GM13977 (cell line): Measurements from ENCODE around the gene FZD7.

Experiments
- DNase-seq: peaks from one replicate; pipeline ENCODE4 v3.0.0; 2012; ENCODE audit warnings: low spot score
- in situ Hi-C: fragments of 300-500 bp; cut with MboI; formaldehyde crosslinking; loops from one replicate; pipeline ENCODE4 v1.12.0; 2022; ENCODE audit warnings: low sequenced_read_pairs, low pct_unique_long_range_greater_than_20kb, mixed read lengths, inconsistent platforms; ENCODE audit not compliant: unreplicated experiment
- TF ChIP-seq, protein P1 (sequence below): IDR thresholded peaks from 2 replicates; pipeline ENCODE4 v1.5.1; 2012; ENCODE audit warnings: mild to moderate bottlenecking, control low read depth; ENCODE audit not compliant: insufficient read depth; ENCODE audit errors: extremely low read depth, missing control alignments

Gene FZD7

DNA sequence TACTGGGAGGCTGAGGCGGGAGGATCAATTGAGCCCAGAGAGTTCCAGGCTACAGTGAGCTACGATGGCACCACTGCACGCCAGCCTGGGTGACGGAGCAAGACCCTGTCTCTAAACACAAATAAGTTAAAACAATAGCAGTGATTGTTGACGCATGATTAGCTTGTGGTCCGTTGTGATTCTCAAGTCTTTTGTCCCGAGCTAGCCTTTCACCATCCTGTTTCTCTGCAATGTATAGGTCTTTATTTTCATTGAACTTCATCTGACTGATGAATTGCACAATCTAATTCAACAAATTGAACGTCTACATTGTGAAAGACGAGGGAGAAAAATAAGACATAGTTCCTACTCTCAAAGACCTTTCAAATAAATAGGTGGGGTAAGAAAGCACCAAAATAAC lies 8.8 kb upstream of the FZD7 start:
- in situ Hi-C loops, result no loop called here
- TF ChIP-seq, protein P1, sequence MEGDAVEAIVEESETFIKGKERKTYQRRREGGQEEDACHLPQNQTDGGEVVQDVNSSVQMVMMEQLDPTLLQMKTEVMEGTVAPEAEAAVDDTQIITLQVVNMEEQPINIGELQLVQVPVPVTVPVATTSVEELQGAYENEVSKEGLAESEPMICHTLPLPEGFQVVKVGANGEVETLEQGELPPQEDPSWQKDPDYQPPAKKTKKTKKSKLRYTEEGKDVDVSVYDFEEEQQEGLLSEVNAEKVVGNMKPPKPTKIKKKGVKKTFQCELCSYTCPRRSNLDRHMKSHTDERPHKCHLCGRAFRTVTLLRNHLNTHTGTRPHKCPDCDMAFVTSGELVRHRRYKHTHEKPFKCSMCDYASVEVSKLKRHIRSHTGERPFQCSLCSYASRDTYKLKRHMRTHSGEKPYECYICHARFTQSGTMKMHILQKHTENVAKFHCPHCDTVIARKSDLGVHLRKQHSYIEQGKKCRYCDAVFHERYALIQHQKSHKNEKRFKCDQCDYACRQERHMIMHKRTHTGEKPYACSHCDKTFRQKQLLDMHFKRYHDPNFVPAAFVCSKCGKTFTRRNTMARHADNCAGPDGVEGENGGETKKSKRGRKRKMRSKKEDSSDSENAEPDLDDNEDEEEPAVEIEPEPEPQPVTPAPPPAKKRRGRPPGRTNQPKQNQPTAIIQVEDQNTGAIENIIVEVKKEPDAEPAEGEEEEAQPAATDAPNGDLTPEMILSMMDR, result no peak
- no peak for DNase-seq

DNA sequence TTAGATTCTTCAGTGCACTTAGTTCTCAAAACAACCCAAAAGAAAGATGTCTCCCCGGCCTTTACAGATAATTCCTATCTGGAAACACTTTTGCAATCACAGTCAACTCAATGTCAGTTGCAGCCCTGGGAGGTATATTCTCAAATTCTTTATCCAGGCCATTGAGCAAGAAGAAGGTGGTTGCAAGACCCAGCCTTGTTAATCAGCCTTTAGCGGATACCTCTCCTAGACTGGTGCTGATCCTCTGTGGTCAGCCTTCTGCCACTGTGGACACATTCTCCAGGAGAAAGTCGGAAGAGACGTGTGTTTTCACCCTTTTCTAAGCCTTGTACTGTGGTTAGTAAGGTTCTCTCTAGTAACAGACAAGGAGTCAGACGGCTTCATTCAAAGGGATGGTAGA lies 7.8 kb upstream of the FZD7 start:
- TF ChIP-seq, protein P1, result no peak
- no peak for DNase-seq
- in situ Hi-C loops, result no loop called here

DNA sequence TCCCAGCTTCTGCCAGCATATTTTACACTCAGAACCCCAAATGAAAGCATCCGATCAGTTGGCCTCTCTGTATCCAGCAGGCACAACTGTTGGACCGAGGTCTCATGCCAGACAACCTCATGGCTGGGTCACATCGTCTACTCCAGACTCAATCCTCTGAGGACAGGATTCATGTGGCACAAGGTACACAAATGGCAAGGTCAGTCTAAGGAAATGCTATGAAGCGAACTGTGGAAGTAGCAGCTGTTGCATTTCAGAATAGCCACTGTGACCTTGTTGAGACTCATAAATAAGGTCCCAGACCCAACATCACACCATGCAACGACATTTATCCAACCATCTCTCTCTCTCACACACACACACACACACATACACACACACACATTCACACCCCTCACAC lies 7.1 kb upstream of the FZD7 start:
- TF ChIP-seq, protein P1, result no peak
- no peak for DNase-seq
- in situ Hi-C loops, result no loop called here

DNA sequence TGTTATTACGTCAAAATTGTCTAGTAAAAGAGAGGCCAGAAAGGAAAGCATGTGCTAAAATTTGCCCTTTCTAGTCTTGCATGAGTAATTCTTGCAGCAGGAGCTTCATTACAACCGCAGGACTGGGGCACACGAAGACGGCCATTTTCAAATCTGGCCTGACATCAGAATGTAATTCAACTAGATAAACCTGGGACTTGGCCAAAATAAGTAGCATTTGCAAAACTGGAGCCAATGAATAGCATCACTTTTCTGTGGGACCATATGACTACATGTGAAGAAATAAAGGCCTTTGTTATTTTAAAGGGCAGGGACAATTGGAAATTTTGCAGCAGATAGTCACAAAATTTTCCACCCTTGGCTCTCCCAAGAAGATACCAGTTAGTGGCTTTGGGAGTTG lies 3.0 kb upstream of the FZD7 start:
- in situ Hi-C loops, result no loop called here
- TF ChIP-seq, protein P1, result no peak
- DNase-seq, result no peak

DNA sequence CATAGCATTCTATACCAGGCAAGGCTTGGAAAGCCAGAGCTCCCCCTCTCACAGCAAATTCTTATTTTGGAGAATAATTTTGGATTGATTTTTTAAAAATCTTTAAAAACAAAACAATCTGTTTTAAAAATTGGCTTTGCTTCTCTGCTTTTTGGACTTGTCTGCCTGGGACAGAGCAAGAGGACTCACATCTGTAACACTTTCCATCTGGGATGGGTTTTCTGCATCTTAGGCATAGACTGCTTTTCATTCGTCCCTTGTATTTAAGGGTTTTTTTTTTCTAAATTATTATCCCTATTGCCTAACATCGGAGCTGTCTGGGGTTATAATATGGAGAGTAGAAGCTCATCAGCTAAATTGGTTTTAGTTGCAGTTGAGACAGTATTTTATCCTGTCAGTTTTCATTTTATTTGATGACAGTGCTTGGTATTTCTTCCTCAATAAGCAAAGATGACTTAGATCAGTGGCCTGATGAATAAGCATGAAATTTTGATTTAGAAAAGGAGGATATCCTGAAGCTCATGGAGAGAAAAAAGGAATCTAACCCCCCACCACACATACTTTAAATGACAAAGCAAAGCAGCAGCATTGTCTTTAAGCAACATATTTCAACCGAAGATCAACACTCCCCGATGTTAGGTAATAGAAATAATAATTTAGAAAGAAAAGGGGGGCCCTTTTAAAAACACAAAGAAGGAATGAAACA lies 2.3 kb upstream of the FZD7 start:
- in situ Hi-C loops, result no loop called here
- DNase-seq, result no peak
- TF ChIP-seq, protein P1, result no peak

DNA sequence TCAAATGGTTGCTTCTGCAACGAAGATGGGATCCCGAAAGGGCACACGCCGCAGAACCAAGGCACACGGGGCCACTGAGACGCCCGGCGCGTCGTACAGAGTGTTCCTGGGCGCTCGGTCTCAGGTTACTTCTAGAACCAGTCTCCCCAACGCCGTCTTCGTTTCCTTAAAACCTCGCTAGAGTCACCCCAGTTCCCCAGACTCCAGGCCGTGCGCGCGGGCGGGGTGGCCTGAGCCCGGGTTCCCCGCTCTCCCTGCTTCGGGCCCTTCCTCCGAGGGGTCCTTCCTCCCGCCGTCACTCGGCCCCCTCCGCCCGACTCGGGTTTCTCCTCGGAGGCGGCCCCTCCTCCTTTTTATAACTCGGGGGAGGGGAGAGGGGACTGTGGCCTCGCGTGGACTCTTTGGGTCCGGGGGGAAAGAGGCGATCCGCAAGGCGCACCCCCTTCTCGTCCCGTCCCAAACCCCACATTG lies 774 bp upstream of the FZD7 start:
- peak; percentile 47 for DNase-seq
- TF ChIP-seq, protein P1, result no peak
- in situ Hi-C loops, result no loop called here
